ACHN (cell line): ENCODE data around the gene CCDC194.
"Not testable (repeated sequence)": the region's sequence is repeated elsewhere in the genome, so short reads cannot be mapped to it uniquely, and the experiment has no call there.

ENCODE experiments used
- DNase-seq: peaks from one replicate; pipeline ENCODE4 v3.0.0-alpha.2; 2015
- in situ Hi-C: cut with HindIII; loops from 2 replicates; pipeline ENCODE4 v1.10.0; 2017; ENCODE audit warnings: low sequenced_read_pairs, low pct_ligation_motif_present, low pct_unique_long_range_greater_than_20kb

Gene CCDC194

DNA sequence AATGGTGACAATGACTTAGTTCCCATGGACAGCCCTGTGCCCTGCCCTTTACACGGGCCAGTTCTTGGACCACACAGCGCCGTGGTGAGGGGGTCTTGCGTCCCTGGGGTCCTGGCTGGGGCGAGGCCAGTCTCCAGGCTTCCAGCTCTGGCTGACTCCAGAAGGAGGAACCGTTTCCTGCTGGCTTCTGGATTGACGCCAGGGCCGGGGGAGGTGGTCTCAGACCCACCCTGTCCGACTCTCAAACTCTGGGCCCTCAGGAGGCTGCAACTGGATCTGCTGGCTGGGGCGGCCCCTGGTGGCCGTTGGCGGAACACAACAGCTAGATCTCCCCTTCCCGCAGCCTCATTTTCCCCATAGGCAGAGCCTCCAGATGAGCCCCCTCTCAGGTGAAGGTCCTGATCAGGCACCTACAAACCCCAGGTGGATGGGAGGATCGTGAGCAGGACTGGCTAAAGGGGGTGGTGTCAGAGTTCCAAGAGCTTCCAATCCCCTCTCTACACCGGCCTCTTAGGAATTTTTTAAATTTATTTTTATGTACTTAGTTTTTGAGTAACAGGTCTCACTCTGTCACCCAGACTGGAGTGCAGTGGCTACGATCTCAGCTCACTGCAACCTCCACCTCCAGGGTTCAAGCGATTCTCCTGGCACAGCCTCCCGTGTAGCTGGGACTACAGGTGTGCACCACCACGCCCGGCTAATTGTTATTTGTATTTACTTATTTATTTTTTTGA lies 8.0 kb downstream of the CCDC194 start:
- DNase-seq = peak; percentile 41
- in situ Hi-C loops = no loop called here

DNA sequence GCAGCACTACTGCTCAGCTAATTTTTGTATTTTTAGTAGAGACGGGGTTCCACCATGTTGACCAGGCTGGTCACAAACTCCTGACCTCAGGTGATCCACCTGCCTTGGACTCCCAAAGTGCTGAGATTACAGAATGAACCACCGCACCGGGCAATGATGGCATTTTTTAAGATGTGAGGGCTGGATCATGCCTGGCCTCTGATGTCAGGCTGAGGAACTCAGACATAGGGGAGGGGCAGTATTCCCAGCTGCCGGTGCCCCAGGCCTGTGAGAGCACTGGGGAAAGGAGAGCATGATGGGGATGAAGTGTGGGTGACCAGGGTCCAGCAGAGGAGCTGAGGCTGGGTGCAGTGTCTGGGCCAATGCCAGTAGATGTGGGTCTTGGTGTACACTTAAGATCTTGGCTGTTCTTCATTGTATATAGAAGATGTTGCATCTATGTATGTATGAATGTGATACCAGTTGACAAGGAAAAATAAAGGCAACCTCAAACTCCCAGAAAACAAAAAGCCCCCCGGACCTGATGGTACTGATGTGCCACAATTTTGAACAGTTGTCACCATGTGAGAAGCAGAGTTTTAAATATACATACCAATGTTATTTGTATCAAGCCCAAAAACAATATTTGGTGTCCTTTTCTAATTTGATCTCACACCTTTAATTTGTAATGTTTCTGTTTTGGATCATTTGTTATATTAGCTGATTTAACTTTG lies 13.4 kb downstream of the CCDC194 start:
- DNase-seq = no peak
- in situ Hi-C loops = no loop called here

DNA sequence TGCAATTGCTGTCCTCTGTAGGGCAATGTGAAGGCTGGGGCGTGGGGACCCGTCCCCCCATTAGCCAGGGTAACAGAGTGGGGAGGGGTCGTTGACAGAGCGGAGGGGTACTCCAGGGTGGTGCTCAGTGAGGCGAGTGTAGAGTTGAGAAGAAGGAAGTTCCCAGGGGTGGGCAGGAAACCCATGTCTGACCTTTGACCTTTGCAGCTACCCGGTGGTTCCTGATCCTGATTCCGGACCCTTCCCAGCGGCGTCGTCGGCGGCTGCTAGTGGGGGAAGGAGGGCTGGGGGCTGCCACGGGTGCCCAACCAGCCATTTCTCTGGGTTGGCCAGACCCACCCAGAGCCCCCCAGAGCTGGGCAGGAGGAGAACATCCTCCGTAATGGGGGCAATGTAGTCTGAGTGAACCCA lies 14.8 kb downstream of the CCDC194 start:
- in situ Hi-C loops = no loop called here
- no peak for DNase-seq

DNA sequence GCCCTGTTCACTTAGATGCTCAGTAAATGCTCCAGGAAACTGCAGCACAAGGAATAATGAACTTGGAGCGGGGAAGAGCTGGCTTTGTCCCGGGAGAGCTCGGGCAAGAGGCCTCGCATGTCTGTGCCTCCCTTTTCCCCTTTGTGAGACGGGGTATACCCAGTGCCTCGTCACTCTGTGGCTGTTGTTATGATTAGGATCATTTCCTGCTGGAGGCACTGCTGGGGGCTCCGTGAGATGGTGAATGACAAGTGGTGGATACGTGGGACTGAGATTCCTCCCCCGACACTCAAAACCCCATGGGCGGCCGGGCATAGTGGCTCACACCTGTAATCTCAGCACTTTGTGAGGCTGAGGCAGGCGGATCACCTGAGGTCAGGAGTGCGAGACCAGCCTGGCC lies 15.7 kb downstream of the CCDC194 start:
- DNase-seq = no peak
- in situ Hi-C loops = no loop called here

DNA sequence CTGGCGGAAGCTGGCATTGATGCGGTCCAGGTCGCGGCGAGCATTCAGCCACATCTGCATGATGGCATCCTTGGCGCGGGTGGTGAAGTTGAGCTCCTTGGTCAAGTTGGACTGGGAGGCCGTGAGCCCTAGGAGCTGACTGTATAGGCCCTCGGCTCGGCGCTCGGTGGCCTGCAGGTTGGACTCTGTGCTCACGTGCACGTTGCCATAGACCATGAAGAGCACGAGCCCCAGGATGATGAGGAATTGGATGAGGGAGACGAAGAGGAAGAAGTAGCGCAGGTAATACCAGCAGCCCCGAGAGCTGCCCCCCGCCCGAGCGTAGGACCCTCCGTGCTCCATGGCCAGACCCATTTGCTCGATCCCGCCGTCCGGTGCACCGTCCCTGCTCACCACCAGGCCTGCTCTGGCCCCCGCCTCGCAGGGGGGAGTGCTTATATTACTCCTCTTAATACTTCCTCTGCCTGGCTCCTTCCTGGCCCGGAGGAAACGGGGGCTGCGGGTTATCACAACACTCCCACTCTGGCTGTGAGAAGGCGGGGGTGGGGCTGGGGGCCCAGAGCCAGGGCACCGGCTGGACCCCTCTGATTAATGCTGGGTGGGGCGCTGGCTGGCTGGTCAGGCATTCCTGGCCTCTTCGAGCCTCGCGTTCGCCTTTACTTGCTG lies 16.9 kb downstream of the CCDC194 start, which contains the start of gene PLVAP:
PLVAP (minus strand) TSS at position 408 of the 666 bp plus-strand sequence; CDS start at position 354, 54 bp downstream.
- no peak for DNase-seq
- in situ Hi-C loops = no loop called here

DNA sequence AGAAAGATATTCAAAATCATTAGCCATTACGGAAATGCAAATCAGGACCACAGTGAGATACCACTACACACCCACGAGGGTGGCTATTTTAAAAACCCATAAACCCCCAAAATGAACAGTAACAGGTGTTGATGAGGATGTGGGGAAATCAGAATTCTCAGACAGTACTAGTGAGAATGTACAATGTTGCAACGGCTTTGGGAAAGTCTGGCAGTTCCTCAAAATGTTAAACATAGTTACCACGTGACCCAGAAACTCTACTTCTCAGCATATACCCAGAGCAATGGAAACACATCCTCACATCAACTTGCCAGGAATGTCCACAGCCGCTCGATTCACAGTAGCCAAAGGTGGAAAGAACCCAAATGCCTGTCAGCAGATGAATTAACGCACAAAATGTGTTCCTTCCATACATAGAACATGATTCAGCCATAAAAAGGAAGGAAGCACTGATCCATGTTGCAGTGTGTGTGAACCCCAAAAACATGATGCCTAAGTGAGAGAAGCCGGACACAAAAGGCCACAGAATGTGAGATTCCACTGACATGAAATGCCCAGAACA lies 23.9 kb downstream of the CCDC194 start:
- no peak for DNase-seq

DNA sequence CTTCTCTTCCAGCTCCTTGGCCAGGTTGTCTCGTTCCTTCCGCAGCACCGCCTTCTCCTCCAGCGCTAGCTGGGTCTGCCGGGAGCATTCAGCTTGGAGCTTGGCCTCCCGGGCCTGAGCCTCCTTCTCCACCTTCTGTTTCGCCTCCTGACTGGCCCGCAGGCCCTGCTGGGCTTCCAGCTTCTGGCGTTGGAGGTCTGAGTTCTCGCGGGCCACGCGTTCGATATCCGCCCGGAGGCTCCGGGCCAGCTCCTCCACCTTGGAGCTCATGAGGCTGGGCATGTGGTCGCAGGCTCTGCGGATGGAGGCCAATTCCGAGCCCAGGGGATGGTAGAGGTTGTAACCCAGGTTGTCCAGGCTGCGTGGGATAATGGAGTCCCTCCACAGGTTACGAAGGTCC lies 28.6 kb downstream of the CCDC194 start:
- DNase-seq = no peak
- in situ Hi-C loops = no loop called here

More for the DNA sequence above, 23.9 kb downstream of the CCDC194 start:
- in situ Hi-C loops = no loop called here

DNA sequence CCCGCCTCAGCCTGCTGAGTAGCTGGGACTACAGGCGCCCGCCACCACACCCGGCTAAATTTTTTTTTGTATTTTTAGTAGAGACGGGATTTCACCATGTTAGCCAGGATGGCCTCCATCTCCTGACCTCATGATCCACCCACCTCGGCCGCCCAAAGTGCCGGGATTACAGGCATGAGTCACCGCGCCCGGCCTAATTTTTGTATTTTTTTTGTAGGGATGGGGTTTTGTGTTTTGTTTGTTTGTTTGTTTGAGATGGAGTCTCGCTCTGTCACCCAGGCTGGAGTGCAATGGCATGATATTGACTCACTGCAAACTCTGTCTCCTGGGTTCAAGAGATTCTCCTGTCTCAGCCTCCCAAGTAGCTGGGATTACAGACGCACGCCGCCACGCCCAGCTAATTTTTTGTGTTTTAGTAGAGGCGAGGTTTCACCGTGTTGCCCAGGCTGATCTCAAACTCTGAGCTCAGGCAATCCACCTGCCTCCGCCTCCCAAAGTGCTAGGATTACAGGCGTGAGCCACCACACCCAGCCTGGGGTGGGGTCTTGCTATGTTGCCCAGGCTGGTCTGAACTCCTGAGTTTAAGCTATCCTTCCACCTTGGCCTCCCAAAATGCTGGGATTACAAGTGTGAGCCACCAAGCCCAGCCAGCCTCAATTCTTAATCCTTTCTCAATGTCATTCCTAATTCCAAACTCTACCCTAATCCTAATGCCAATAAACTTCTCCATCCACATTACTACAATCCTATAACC lies 30.0 kb downstream of the CCDC194 start:
- in situ Hi-C loops, DNase-seq: not testable (repeated sequence)

DNA sequence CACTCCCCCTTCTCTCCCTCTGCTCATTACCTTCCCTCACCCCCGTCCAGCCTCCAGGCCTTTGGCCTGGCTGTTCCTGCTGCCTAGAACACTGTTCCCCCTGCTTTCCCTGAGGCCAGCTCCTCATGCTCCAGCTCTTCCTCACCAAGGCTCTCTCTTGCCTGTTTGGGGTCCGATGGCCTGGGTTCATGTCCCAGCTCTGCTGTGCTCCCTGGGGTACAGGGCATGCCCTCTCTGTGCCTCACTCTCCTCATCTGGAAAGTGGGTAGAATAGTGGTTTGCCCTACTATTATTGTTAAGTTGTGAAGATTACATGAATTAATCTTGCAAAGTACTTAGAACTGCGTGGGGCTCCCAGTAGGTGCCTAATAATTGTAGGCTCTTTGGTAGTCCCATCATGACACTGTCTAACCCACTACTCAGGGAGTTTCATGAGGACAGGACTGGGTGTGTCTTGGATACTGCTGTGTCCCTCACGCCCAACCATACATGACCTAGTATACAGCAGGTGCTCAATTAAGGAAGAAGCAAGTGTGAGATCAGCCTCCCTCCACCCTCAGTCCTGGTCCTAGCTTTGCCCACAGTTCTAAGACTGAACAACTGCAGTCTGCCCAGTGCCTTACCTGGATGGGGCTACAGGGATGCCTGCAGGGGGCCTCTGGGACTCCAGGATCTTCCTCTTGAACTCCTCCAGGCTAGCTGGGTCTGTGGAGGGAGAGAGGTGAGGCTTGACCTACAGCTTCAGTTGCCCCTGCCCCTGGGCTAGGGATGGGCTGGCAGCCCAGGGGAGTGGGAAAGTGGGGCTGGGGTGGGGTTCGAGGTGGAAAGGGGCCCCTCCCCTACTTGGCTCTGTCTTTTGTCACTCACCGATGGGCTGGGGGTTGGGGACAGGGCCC lies 33.8 kb downstream of the CCDC194 start:
- in situ Hi-C loops = no loop called here
- DNase-seq = no peak

DNA sequence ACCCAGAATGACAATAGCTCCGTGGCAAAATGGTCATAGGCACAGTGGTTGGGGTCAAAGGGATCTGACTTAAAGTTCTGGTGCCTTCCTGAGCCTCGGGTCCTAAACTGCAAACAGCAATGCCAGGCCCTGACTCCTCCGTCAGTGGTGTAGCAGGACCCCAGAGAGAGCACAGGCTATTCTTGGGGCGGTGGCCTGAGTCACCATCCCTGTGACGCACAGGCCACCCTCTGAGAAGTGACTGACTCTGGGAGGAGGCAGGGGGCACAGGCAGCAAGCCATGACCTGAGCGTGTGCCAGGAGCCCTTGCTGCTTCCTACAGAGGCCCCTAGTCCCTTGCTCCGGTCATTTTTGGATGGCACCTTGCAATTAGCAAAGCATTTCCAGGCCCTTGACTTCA lies 35.6 kb downstream of the CCDC194 start:
- in situ Hi-C loops = no loop called here
- DNase-seq = no peak

DNA sequence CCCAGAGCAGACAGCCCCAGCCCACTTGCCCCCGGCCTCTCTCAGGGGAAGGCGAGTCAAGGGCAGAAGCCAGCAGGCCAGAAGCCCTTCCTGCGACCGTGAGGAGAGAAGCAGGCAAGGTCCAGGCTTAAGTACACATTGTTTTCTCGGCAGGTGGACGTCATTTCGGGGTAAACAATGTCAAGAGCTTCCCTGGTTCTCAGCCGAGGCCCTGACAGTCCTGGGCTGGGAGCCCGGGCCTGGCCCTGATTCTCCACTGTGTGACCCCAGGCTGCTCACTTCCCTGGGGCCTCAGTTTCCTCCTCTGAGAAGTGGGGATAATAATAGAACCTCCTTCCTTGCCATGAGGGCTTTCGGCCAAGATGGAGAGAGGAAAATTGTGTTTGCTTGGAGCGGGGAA lies 36.3 kb downstream of the CCDC194 start:
- DNase-seq = no peak
- in situ Hi-C loops = no loop called here

DNA sequence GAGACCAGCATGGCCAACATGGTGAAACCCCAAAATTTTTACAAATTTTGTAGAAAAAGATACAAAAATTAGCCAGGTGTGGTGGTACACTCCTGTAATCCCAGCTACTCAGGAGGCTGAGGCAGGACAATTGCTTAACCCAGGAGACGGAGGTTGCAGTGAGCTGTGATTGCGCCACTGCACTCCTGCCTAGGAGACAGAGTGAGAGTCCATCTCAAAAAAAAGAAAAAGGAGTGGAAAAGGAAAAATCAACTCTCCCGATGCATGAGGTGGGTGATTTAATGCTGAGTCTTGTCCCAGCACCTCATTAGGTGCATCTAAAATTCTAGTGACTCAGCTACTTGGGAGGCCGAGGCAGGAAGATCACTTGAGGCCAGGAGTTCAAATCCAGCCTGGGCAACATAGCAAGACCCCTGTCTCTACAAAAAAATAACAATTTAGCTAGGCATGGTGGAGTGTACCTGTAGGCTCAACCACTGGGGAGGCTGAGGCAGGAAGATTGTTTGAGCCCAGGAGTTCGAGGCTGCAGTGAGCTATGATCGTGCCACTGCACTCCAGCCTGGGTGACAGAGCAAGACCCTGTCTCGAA lies 36.8 kb downstream of the CCDC194 start:
- DNase-seq = no peak
- in situ Hi-C loops = no loop called here

DNA sequence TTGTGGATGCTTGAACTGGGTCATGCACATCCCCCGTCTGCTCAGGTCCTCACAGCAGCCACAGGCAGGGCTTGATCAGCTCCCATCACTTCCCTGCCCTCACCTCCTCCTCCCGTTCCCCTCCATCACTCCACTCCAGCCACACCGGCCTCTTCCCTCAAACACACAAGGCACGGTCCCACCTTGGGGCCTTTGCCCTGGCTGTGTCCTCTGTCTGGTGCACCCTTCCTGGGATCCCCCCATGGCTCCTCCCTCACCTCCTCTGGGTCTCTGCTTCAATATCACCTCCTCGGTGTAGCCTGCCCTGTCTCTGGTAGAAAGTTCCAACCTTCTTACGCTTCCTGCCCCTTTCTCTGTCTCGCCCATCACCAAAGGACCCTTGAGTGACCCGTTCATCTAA lies 40.6 kb downstream of the CCDC194 start:
- DNase-seq = no peak
- in situ Hi-C loops = no loop called here

DNA sequence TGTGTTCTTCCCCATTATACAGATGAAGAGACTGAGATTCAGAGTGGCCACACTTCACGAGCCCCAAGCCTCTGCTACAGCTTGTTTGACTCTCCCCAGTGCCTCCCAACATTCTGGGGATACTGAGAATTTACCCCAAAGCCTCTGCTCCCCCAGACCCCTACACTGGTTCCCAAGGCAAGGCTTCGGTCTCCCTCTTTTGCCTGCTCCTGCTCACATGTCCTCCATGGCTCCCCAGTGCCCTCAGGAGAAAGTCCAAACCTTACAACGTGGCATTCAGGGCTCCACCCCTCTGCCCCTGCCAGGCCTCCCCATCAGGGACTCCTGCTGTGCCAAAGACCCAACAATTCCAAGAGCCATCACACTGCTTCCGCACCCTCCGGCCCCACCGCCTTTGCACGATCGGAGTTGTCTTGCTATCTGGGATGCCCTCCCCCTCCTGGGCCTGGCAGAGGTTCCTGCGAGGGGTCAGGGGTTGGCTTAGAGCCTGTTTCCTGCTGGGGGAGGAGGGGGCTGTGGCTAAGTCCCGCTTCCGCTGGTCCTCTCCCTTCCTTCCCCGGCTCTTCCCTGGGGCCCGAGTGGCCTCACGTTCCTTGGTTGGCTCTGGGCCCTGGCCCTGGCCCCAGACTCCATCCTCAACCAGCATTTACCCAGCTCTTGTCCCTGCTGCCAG lies 41.3 kb downstream of the CCDC194 start:
- DNase-seq = no peak
- in situ Hi-C loops = no loop called here

DNA sequence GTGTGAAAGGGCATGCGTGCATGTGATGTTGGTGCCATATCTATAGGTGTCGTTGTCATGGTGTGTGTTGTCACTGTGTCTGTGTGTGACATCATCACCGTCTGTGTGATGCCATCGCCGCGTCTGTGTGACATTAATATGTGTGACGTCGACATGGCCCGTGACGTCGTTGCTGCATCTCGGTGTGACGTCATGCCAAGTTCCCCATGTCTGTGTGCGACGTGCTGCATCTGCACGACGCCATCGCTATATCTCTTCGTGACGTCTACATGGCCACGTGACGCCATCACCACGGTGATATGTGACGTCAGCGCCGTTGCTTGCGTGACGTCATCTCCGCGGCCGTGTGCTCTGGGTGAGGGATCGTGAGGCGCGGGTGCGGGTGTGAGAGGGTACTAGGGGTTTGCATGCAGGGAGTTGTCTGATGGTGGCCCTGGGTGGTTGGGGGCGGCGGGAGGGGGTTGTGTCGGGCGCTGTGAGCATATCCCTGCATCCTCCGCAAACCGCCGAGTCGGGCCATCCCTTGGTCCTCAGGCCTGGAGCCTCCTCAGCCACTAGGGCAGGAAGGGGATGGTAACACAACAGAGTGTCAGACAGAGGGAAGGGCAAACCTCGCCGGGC lies 42.1 kb downstream of the CCDC194 start:
- in situ Hi-C loops = no loop called here
- no peak for DNase-seq

DNA sequence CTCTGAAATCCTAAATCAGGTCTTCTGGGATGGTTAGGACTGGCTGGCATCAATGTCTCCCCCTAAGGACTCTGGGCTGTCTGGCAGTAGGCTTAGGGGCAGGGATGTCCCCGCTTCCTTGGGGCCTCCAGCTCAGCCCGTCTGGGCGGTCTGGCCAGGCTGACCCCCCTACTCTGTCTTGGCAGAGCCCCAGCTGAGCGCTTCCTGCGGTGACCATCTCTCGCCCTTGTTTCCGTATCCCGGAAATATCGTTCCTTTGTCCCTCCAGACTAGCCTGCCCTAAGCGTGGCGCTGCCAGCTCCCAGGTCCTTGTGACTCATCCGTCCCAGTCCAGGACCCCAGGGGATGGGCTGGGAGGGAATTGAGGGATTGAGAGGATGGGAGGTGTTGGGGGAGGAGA lies 45.3 kb downstream of the CCDC194 start:
- in situ Hi-C loops = no loop called here
- peak; percentile 52 for DNase-seq
